A549 (cell line): ENCODE results near the gene HDLBP. TPM values are rescaled to one million over a fixed set of nuclear protein-coding genes. Genes with fewer than 3 reads are reported as not detected.

Source experiments
- ATAC-seq, 2 experiments: fragments of 200-7000 bp in 1 of 2; fragments of >200 bp in 1 of 2; cut with Nextera tagmentation in 1 of 2; cut with Tn5 transposase in 1 of 2; 3 replicates each; pipeline versions ENCODE4 v1.8.0 to v1.9.1; 2018 to 2020; ENCODE audit warnings: mild to moderate bottlenecking in 1 of 2, moderate library complexity in 1 of 2
- CTCF ChIA-PET: fragments of 300-600 bp; sonication (Branson Sonifier 250); formaldehyde crosslinking; extraction: SDS; loops from one replicate; lab custom pipeline; 2021; ENCODE audit warnings: antibody characterized with exemption, inconsistent platforms; lab: Yijun Ruan, JAX
- POLR2A ChIA-PET: fragments of 350-600 bp; formaldehyde crosslinking; extraction: SDS; loops from one replicate; lab custom pipeline; 2021; ENCODE audit warnings: antibody characterized with exemption, inconsistent platforms; lab: Yijun Ruan, JAX
- DNase-seq, 2 experiments: peaks; one replicate each; pipeline versions ENCODE4 v3.0.0 to v3.0.0-alpha.2; 2011 to 2016; ENCODE audit warnings: low read depth in 1 of 2, low spot score in 1 of 2
- FAIRE-seq: peaks from 2 replicates; lab custom pipeline; 2011; peaks lifted over from hg19 to GRCh38; lab: Jason Lieb, UNC
- H3K27ac ChIP-seq, 2 experiments: fragments of >200 bp; sonication (Bioruptor Twin); formaldehyde crosslinking; 3 replicates each; pipeline ENCODE4 v1.5.1; 2016 to 2017
- H3K4me1 ChIP-seq: fragments of >200 bp; sonication (Bioruptor Twin); formaldehyde crosslinking; 3 replicates; pipeline ENCODE4 v1.6.1; 2016
- H3K4me2 ChIP-seq: fragments of >200 bp; sonication (Bioruptor Twin); formaldehyde crosslinking; 3 replicates; pipeline ENCODE4 v1.6.1; 2016
- H3K4me3 ChIP-seq: fragments of >200 bp; sonication (Bioruptor Twin); formaldehyde crosslinking; 3 replicates; pipeline ENCODE4 v1.5.1; 2016
- H3K9me3 ChIP-seq: fragments of >200 bp; sonication (Bioruptor Twin); formaldehyde crosslinking; 3 replicates; pipeline ENCODE4 v1.6.1; 2016
- BHLHE40 ChIP-seq: IDR thresholded peaks from 2 replicates; pipeline ENCODE4 v1.6.1; 2012; ENCODE audit warnings: low read depth, low read length, inconsistent platforms
- CBX8 ChIP-seq: fragments of 200-600 bp; sonication (generic); IDR thresholded peaks from 2 replicates; pipeline ENCODE4 v1.6.1; 2016
- CEBPB ChIP-seq, 2 experiments: fragments of >200 bp in 1 of 2; sonication (Bioruptor Twin) in 1 of 2; formaldehyde crosslinking in 1 of 2; IDR thresholded peaks; 2 replicates each; pipeline ENCODE4 v1.6.1; 2012 to 2016
- CHD2 ChIP-seq: fragments of 150-350 bp; IDR thresholded peaks from 2 replicates; pipeline ENCODE4 v1.6.1; 2014; ENCODE audit warnings: low read length; ENCODE audit not compliant: partially characterized antibody
- EHF ChIP-seq: fragments of 250-450 bp; sonication (Bioruptor Pico); IDR thresholded peaks from 2 replicates; pipeline ENCODE4 v1.5.0; 2020; ENCODE audit warnings: mild to moderate bottlenecking
- EHMT2 ChIP-seq: fragments of 200-600 bp; sonication (generic); IDR thresholded peaks from 2 replicates; pipeline ENCODE4 v1.6.1; 2016; ENCODE audit warnings: antibody characterized with exemption, low read depth, mild to moderate bottlenecking, moderate library complexity
- ESRRA ChIP-seq: fragments of 150-350 bp; IDR thresholded peaks from 2 replicates; pipeline ENCODE4 v1.6.1; 2014; ENCODE audit warnings: mild to moderate bottlenecking, low read length, borderline replicate concordance
- FOSB ChIP-seq: fragments of 250-450 bp; sonication (Bioruptor Pico); IDR thresholded peaks from 2 replicates; pipeline ENCODE4 v1.5.0; 2020; ENCODE audit warnings: mild to moderate bottlenecking, moderate library complexity
- GATA3 ChIP-seq: IDR thresholded peaks from 2 replicates; pipeline ENCODE4 v1.6.1; 2012; ENCODE audit warnings: borderline replicate concordance
- HDAC2 ChIP-seq: fragments of 200-600 bp; sonication (generic); IDR thresholded peaks from 2 replicates; pipeline ENCODE4 v1.6.1; 2016
- HEYL ChIP-seq: fragments of 250-450 bp; sonication (Bioruptor Pico); IDR thresholded peaks from 2 replicates; pipeline ENCODE4 v1.8.0; 2021; ENCODE audit warnings: mild to moderate bottlenecking, moderate library complexity
- HOXA7 ChIP-seq: fragments of 250-450 bp; sonication (Bioruptor Pico); IDR thresholded peaks from 2 replicates; pipeline ENCODE4 v1.5.0; 2020; ENCODE audit warnings: mild to moderate bottlenecking, moderate library complexity
- HOXB5 ChIP-seq: fragments of 250-450 bp; sonication (Bioruptor Pico); IDR thresholded peaks from 2 replicates; pipeline ENCODE4 v1.5.0; 2020; ENCODE audit warnings: mild to moderate bottlenecking, moderate library complexity
- JUNB ChIP-seq: fragments of >200 bp; sonication (Bioruptor Twin); formaldehyde crosslinking; IDR thresholded peaks from 2 replicates; pipeline ENCODE4 v1.6.1; 2016
- MAFK ChIP-seq: fragments of 450-650 bp; IDR thresholded peaks from 2 replicates; pipeline ENCODE4 v1.6.1; 2014; ENCODE audit not compliant: partially characterized antibody
- MAZ ChIP-seq: fragments of 150-350 bp; IDR thresholded peaks from 2 replicates; pipeline ENCODE4 v1.6.1; 2014; ENCODE audit warnings: antibody characterized with exemption, low read depth, low read length, borderline replicate concordance
- NPAS2 ChIP-seq: fragments of 250-450 bp; sonication (Bioruptor Pico); IDR thresholded peaks from 2 replicates; pipeline ENCODE4 v1.8.0; 2022; ENCODE audit warnings: mild to moderate bottlenecking, moderate library complexity, borderline replicate concordance
- NR3C1 ChIP-seq: fragments of >200 bp; sonication (Bioruptor Twin); formaldehyde crosslinking; IDR thresholded peaks from 3 replicates; pipeline ENCODE4 v1.6.1; 2017
- POLR2A ChIP-seq: IDR thresholded peaks from 2 replicates; pipeline ENCODE4 v1.6.1; 2012; ENCODE audit warnings: mild to moderate bottlenecking, low read length
- RAD21 ChIP-seq, 2 experiments: fragments of >200 bp in 1 of 2; sonication (Bioruptor Twin) in 1 of 2; formaldehyde crosslinking in 1 of 2; IDR thresholded peaks in 1 of 2; conservative IDR thresholded peaks in 1 of 2; 2 replicates in 1 of 2; 3 replicates in 1 of 2; pipeline ENCODE4 v1.6.1; 2012 to 2018; ENCODE audit warnings: inconsistent platforms in 1 of 2
- RNF2 ChIP-seq: fragments of 200-600 bp; sonication (generic); IDR thresholded peaks from 2 replicates; pipeline ENCODE4 v1.6.1; 2016; ENCODE audit warnings: low read depth, mild to moderate bottlenecking, antibody characterized with exemption, moderate library complexity, borderline replicate concordance
- SMC3 ChIP-seq: fragments of >200 bp; sonication (Bioruptor Twin); formaldehyde crosslinking; IDR thresholded peaks from 3 replicates; pipeline ENCODE4 v1.6.1; 2018; ENCODE audit warnings: inconsistent platforms
- TP53 ChIP-seq: fragments of 250-450 bp; sonication (Bioruptor Pico); IDR thresholded peaks from 2 replicates; pipeline ENCODE4 v1.5.0; 2021; ENCODE audit warnings: mild to moderate bottlenecking, moderate library complexity
- WGBS: methylation state at CpG from one replicate; pipeline ENCODE4 v1.1.6; 2017; ENCODE audit errors: missing lambda C conversion rate; 5-methylcytosine and 5-hydroxymethylcytosine counted together
- polyA plus RNA-seq, 4 experiments: library from polyadenylated mRNA; depleted of rRNA in 3 of 4; stranded (reverse); fragments of >200 nt; fragmentation: RNase III in 1 of 4; extraction: RNeasy Plus Mini Kit Qiagen cat#74134 plus additional on column Dnase treatment in 1 of 4; gene quantifications; 2 replicates in 3 of 4; 3 replicates in 1 of 4; pipeline ENCODE4 v1.2.3, GENCODE V29; 2011 to 2017
- TF ChIP-seq, protein P1 (sequence below): fragments of >200 bp; sonication (Bioruptor Twin); formaldehyde crosslinking; IDR thresholded peaks from 3 replicates; pipeline ENCODE4 v1.6.1; 2016
- TF ChIP-seq, protein P2 (sequence below): fragments of >200 bp; sonication (Bioruptor Twin); formaldehyde crosslinking; IDR thresholded peaks from 2 replicates; pipeline ENCODE4 v1.6.1; 2016
- TF ChIP-seq, protein P3 (sequence below): IDR thresholded peaks from 2 replicates; pipeline ENCODE4 v1.6.1; 2012
- TF ChIP-seq, protein P4 (sequence below): IDR thresholded peaks from 2 replicates; pipeline ENCODE4 v1.6.1; 2012
- TF ChIP-seq, protein P5 (sequence below): fragments of 200-600 bp; sonication (generic); IDR thresholded peaks from 2 replicates; pipeline ENCODE4 v1.6.1; 2016; ENCODE audit warnings: antibody characterized with exemption, mild to moderate bottlenecking, moderate library complexity
- TF ChIP-seq, protein P6 (sequence below): fragments of 150-350 bp; IDR thresholded peaks from 2 replicates; pipeline ENCODE4 v1.6.1; 2014; ENCODE audit warnings: low read depth, mild to moderate bottlenecking, low read length

The HDLBP gene
- polyA plus RNA-seq, 2 of the 4 experiments (the other 2 are of a cell fraction) = 248 to 292 TPM

DNA sequence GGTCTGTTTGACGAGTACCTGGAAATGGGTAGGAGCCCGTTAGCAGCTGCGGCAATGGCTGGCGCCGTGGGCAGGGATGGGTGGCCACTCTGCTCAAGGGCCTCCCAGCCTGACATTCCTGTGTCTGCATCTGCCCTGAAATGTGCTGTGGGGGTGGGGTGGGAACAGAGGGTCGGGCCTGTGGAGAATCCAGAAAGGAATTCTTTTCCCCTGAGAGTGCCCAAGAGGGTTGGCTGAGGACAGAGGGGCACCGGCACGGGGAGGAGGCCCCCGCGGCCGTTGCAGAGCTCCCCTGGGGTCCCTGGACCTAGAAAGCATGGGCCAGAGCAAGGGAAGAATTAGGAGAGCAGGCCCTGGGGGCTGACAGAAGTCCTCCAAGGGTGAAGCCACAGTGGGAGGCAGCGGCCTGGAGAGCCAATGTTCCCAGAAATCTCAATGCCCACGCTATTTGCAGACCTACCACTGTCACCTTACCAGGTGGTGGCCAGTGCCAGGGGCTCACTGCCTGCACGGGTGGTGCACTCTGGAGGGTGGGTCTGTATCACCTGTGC, 99.2 kb downstream of the HDLBP start:
- ATAC-seq (no peak), DNase-seq (no peak), FAIRE-seq (no peak)
- ChIA-PET POLR2A (no interaction called here), CTCF (interaction anchor here (0.6 to 1.7 kb wide), 5 partner anchors 8 to 301 kb away, joined by 3 to 5 read pairs (median 4); no protein-coding TSS in a partner anchor)
- H3K9me3 ChIP-seq = no peaks in the 10 kb centered on the region
- no peak overlapping the region for H3K4me2 ChIP-seq
- no peak overlapping the region for H3K4me3 ChIP-seq
- no peak for TF ChIP-seq NPAS2 (CRISPR knock-in tag)
- TF ChIP-seq RNF2 = no peak
- TF ChIP-seq, protein P1, sequence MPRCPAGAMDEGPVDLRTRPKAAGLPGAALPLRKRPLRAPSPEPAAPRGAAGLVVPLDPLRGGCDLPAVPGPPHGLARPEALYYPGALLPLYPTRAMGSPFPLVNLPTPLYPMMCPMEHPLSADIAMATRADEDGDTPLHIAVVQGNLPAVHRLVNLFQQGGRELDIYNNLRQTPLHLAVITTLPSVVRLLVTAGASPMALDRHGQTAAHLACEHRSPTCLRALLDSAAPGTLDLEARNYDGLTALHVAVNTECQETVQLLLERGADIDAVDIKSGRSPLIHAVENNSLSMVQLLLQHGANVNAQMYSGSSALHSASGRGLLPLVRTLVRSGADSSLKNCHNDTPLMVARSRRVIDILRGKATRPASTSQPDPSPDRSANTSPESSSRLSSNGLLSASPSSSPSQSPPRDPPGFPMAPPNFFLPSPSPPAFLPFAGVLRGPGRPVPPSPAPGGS = no peak
- TF ChIP-seq NR3C1 = no peak
- TF ChIP-seq, protein P2, sequence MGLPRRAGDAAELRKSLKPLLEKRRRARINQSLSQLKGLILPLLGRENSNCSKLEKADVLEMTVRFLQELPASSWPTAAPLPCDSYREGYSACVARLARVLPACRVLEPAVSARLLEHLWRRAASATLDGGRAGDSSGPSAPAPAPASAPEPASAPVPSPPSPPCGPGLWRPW = no peak
- no peak for TF ChIP-seq FOSB
- no peak for TF ChIP-seq CHD2
- TF ChIP-seq EHMT2 = no peak
- TF ChIP-seq HDAC2 = no peak
- no peak for TF ChIP-seq JUNB
- TF ChIP-seq, protein P3, sequence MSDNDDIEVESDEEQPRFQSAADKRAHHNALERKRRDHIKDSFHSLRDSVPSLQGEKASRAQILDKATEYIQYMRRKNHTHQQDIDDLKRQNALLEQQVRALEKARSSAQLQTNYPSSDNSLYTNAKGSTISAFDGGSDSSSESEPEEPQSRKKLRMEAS = no peak
- peaks cover 7% of the 10 kb centered on the region; the same call in 1 of the 3 replicates for H3K4me1 ChIP-seq
- 73% methylated on average over 10 of the region's 14 CpGs for WGBS
- H3K27ac ChIP-seq = no peak overlapping the region

DNA sequence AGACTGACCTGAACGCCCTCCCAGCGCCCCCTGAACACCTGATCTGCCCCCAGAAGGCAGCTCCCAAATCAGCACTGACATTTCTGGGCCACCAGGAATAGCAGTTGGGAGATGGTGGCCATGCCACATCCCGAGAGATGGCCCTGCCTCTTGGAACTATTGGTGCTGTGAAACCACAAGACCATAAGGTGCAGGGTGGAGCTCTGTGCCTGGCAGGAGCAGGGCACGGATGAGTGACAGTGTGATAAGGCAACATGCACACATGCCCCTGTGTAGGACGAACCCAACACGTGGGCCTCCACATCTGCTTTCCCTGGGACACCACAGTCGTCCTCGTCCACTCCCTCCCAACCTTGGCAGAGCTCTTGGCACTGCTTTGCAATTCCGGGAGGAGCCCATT, 100.1 kb downstream of the HDLBP start:
- WGBS = 78% methylated on average over 9 of the region's 9 CpGs
- DNase-seq (no peak), ATAC-seq (0 out of 6 replicates have a peak, but pooled peaks of 1 of the 2 experiments have one; percentile 2), FAIRE-seq (no peak)
- TF ChIP-seq HOXA7 (CRISPR knock-in tag) (no peak), JUNB (no peak), ESRRA (no peak), FOSB (no peak), GATA3 (no peak), MAZ (no peak), POLR2A (no peak), NPAS2 (CRISPR knock-in tag) (no peak), HOXB5 (CRISPR knock-in tag) (no peak), TP53 (no peak), EHF (CRISPR knock-in tag) (no peak)
- TF ChIP-seq, protein P4, sequence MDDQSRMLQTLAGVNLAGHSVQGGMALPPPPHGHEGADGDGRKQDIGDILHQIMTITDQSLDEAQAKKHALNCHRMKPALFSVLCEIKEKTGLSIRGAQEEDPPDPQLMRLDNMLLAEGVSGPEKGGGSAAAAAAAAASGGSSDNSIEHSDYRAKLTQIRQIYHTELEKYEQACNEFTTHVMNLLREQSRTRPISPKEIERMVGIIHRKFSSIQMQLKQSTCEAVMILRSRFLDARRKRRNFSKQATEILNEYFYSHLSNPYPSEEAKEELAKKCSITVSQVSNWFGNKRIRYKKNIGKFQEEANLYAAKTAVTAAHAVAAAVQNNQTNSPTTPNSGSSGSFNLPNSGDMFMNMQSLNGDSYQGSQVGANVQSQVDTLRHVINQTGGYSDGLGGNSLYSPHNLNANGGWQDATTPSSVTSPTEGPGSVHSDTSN = no peak
- Histone ChIP-seq H3K9me3 (no peaks in the 10 kb centered on the region), H3K4me1 (peaks cover 7% of the 10 kb centered on the region; the same call in 1 of the 3 replicates), H3K27ac (no peak overlapping the region), H3K4me3 (no peak overlapping the region), H3K4me2 (no peak overlapping the region)
- ChIA-PET CTCF (interaction anchor here (0.6 to 1.7 kb wide), 4 partner anchors 16 to 437 kb away, joined by 3 to 5 read pairs (median 3); no protein-coding TSS in a partner anchor), POLR2A (no interaction called here)

DNA sequence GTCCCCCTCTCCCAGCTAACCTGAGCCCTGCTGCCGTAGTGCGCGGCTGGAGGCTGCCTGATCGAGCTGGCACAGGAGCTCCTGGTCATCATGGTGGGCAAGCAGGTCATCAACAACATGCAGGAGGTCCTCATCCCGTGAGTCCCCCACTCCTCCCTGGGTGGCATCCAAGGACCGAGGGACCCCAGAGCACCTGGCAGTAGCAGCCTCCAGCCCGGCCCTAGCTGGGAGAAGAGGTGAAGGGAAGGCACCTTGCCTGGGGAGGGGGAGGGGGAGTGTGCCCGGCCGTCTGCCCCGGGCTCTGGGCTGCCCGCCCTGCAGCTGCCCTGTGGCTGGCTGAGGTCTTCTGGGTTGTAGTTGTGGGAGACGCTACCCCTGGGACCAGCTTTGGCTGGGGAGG, 100.7 kb downstream of the HDLBP start:
- POLR2A ChIA-PET = no interaction called here
- H3K4me2 ChIP-seq = no peak overlapping the region
- H3K4me3 ChIP-seq = no peak overlapping the region
- no CpG with 5 or more reads among the region's 12 CpGs for WGBS
- CTCF ChIA-PET = interaction anchor here (0.6 to 1.7 kb wide), 3 partner anchors 19 to 438 kb away, joined by 3 to 5 read pairs (median 3); no protein-coding TSS in a partner anchor
- peaks cover 7% of the 10 kb centered on the region; the same call in 1 of the 3 replicates for H3K4me1 ChIP-seq
- H3K27ac ChIP-seq = no peak overlapping the region
- no peak for FAIRE-seq
- H3K9me3 ChIP-seq = no peaks in the 10 kb centered on the region
- ATAC-seq = no peak
- no peak for DNase-seq
- TF ChIP-seq SMC3 (no peak), CBX8 (no peak), MAFK (no peak), CEBPB (IDR thresholded peaks at IDR 0.05) (no peak), GATA3 (no peak), BHLHE40 (no peak), RAD21 (conservative IDR thresholded peaks at IDR 0.05 in 1 of 2, IDR thresholded peaks at IDR 0.05 in 1 of 2) (no peak), JUNB (no peak), HEYL (no peak)
- TF ChIP-seq, protein P5, sequence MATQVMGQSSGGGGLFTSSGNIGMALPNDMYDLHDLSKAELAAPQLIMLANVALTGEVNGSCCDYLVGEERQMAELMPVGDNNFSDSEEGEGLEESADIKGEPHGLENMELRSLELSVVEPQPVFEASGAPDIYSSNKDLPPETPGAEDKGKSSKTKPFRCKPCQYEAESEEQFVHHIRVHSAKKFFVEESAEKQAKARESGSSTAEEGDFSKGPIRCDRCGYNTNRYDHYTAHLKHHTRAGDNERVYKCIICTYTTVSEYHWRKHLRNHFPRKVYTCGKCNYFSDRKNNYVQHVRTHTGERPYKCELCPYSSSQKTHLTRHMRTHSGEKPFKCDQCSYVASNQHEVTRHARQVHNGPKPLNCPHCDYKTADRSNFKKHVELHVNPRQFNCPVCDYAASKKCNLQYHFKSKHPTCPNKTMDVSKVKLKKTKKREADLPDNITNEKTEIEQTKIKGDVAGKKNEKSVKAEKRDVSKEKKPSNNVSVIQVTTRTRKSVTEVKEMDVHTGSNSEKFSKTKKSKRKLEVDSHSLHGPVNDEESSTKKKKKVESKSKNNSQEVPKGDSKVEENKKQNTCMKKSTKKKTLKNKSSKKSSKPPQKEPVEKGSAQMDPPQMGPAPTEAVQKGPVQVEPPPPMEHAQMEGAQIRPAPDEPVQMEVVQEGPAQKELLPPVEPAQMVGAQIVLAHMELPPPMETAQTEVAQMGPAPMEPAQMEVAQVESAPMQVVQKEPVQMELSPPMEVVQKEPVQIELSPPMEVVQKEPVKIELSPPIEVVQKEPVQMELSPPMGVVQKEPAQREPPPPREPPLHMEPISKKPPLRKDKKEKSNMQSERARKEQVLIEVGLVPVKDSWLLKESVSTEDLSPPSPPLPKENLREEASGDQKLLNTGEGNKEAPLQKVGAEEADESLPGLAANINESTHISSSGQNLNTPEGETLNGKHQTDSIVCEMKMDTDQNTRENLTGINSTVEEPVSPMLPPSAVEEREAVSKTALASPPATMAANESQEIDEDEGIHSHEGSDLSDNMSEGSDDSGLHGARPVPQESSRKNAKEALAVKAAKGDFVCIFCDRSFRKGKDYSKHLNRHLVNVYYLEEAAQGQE = no peak
- TF ChIP-seq, protein P6, sequence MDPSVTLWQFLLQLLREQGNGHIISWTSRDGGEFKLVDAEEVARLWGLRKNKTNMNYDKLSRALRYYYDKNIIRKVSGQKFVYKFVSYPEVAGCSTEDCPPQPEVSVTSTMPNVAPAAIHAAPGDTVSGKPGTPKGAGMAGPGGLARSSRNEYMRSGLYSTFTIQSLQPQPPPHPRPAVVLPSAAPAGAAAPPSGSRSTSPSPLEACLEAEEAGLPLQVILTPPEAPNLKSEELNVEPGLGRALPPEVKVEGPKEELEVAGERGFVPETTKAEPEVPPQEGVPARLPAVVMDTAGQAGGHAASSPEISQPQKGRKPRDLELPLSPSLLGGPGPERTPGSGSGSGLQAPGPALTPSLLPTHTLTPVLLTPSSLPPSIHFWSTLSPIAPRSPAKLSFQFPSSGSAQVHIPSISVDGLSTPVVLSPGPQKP = no peak
